Large intestine (tissue), 3 donors: ENCODE measurements around the gene GRM2. TPM values are rescaled to one million over a fixed set of nuclear protein-coding genes. Genes with fewer than 3 reads are reported as not detected.
"Not testable (repeated sequence)": the region's sequence is repeated elsewhere in the genome, so short reads cannot be mapped to it uniquely, and the experiment has no call there.

Experiments used
- DNase-seq, 2 donors: peaks; one replicate each; pipeline versions ENCODE4 v3.0.0 to v3.0.0-alpha.2; 2013
- H3K27ac ChIP-seq: one replicate; pipeline ENCODE4 v1.5.1; 2013; ENCODE audit warnings: low read length
- H3K27me3 ChIP-seq: 2 replicates; pipeline ENCODE4 v1.6.1; 2013; ENCODE audit warnings: low read length; ENCODE audit not compliant: control insufficient read depth, insufficient read depth
- H3K36me3 ChIP-seq: 2 replicates; pipeline ENCODE4 v1.6.1; 2013; ENCODE audit warnings: low read length; ENCODE audit not compliant: control insufficient read depth, insufficient read depth
- H3K4me1 ChIP-seq: one replicate; pipeline ENCODE4 v1.6.1; 2013; ENCODE audit warnings: low read length; ENCODE audit not compliant: control insufficient read depth, insufficient read depth
- H3K4me3 ChIP-seq: one replicate; pipeline ENCODE4 v1.5.1; 2013; ENCODE audit warnings: low read length
- H3K9me3 ChIP-seq: one replicate; pipeline ENCODE4 v1.6.1; 2013; ENCODE audit warnings: mild to moderate bottlenecking, low read depth, low read length, moderate library complexity; ENCODE audit not compliant: control insufficient read depth
- WGBS: methylation state at CpG from one replicate; pipeline ENCODE4 v1.1.5; 2013; ENCODE audit warnings: low lambda C conversion rate; ENCODE audit not compliant: insufficient coverage; 5-methylcytosine and 5-hydroxymethylcytosine counted together
- polyA plus RNA-seq: library from polyadenylated mRNA; unstranded; fragments of 120-200 nt; gene quantifications from one replicate; pipeline ENCODE4 v1.2.1, GENCODE V29; 2013

The GRM2 gene
- polyA plus RNA-seq, 1 donor, result 0.18 TPM

- H3K9me3 ChIP-seq, result no peaks in the 10 kb centered on the region
- H3K4me3 ChIP-seq, result no peak overlapping the region
- no peaks in the 10 kb centered on the region for H3K36me3 ChIP-seq
- H3K27ac ChIP-seq, result no peak overlapping the region
- H3K4me1 ChIP-seq, result no peaks in the 10 kb centered on the region
- no peak for DNase-seq
- H3K27me3 ChIP-seq, result no peaks in the 10 kb centered on the region
Measured at GRCh38 chr3:51747840-51748239, 41.0 kb downstream of the GRM2 start.

- 57% methylated on average over 1 of the region's 1 CpG for WGBS
- no peaks in the 10 kb centered on the region for H3K27me3 ChIP-seq
- no peak for DNase-seq
- H3K9me3 ChIP-seq, result no peaks in the 10 kb centered on the region
- no peak overlapping the region for H3K4me3 ChIP-seq
- H3K36me3 ChIP-seq, result no peaks in the 10 kb centered on the region
- no peak overlapping the region for H3K27ac ChIP-seq
- no peaks in the 10 kb centered on the region for H3K4me1 ChIP-seq
Measured at GRCh38 chr3:51748327-51748726, 41.5 kb downstream of the GRM2 start.

- DNase-seq, result no peak
- H3K9me3 ChIP-seq, result no peaks in the 10 kb centered on the region
- H3K27me3 ChIP-seq, result no peaks in the 10 kb centered on the region
- no peaks in the 10 kb centered on the region for H3K4me1 ChIP-seq
- no peak overlapping the region for H3K27ac ChIP-seq
- no peak overlapping the region for H3K4me3 ChIP-seq
- H3K36me3 ChIP-seq, result no peaks in the 10 kb centered on the region
- WGBS, result no CpG with 5 or more reads among the region's 1 CpG
Measured at GRCh38 chr3:51750878-51751277, 44.0 kb downstream of the GRM2 start.

- Histone ChIP-seq H3K9me3 (no peaks in the 10 kb centered on the region), H3K4me3 (no peak overlapping the region), H3K27ac (no peak overlapping the region), H3K27me3 (no peaks in the 10 kb centered on the region), H3K4me1 (no peaks in the 10 kb centered on the region), H3K36me3 (no peaks in the 10 kb centered on the region)
- no peak for DNase-seq
- WGBS, result no CpG with 5 or more reads among the region's 2 CpGs
Measured at GRCh38 chr3:51751287-51751686, 44.4 kb downstream of the GRM2 start.

GRCh38 chr3:51753763-51754750 lies 47.2 kb downstream of the GRM2 start:
- not testable (repeated sequence) for H3K4me3 ChIP-seq, H3K36me3 ChIP-seq, H3K27me3 ChIP-seq, DNase-seq, H3K4me1 ChIP-seq, H3K9me3 ChIP-seq, H3K27ac ChIP-seq
- WGBS, result 96% methylated on average over 3 of the region's 13 CpGs

GRCh38 chr3:51759203-51759602 lies 52.3 kb downstream of the GRM2 start:
- H3K4me3 ChIP-seq, result no peak overlapping the region
- no peak overlapping the region for H3K27ac ChIP-seq
- H3K4me1 ChIP-seq, result no peaks in the 10 kb centered on the region
- no peak for DNase-seq
- no peaks in the 10 kb centered on the region for H3K36me3 ChIP-seq
- peaks cover 18% of the 10 kb centered on the region for H3K9me3 ChIP-seq
- no peaks in the 10 kb centered on the region for H3K27me3 ChIP-seq

Other genes with a start within 250 kb of the GRM2 start
- 19.6 TPM for gene DCAF1, start 207.1 kb upstream of the GRM2 start, polyA plus RNA-seq
- gene RAD54L2, start 168.3 kb upstream of the GRM2 start, polyA plus RNA-seq, result 9.7 TPM
- gene TEX264, start 35.8 kb upstream of the GRM2 start, polyA plus RNA-seq, result 42.0 TPM
- gene IQCF6, start 72.2 kb downstream of the GRM2 start, polyA plus RNA-seq, result not detected
- gene IQCF2, start 154.5 kb downstream of the GRM2 start, polyA plus RNA-seq, result not detected
- gene IQCF5, start 168.5 kb downstream of the GRM2 start, polyA plus RNA-seq, result not detected
- gene IQCF1, start 196.3 kb downstream of the GRM2 start, polyA plus RNA-seq, result not detected
- 17.8 TPM for gene RRP9, start 234.8 kb downstream of the GRM2 start, polyA plus RNA-seq
- gene PARP3, start 235.3 kb downstream of the GRM2 start, polyA plus RNA-seq, result 17.1 TPM
- 0.18 TPM for gene GPR62, start 248.3 kb downstream of the GRM2 start, polyA plus RNA-seq